Uterus (tissue), 2 donors: ENCODE measurements around the gene CD101.

Experiments used
- POLR2A ChIP-seq, 2 donors: fragments of 450-650 bp; IDR thresholded peaks; one replicate each; pipeline ENCODE4 v1.6.1; 2016; ENCODE audit warnings: antibody characterized with exemption in 2 of 2, mild to moderate bottlenecking in 1 of 2, moderate library complexity in 1 of 2
- TF ChIP-seq, protein P1 (sequence below), 4 experiments: fragments of 200-600 bp in 2 of 4; fragments of 450-650 bp in 2 of 4; sonication (generic) in 2 of 4; IDR thresholded peaks; one replicate each; pipeline ENCODE4 v1.5.1; 2016 to 2019; ENCODE audit warnings: antibody characterized with exemption in 4 of 4, mild to moderate bottlenecking in 2 of 4, moderate library complexity in 1 of 4

DNA sequence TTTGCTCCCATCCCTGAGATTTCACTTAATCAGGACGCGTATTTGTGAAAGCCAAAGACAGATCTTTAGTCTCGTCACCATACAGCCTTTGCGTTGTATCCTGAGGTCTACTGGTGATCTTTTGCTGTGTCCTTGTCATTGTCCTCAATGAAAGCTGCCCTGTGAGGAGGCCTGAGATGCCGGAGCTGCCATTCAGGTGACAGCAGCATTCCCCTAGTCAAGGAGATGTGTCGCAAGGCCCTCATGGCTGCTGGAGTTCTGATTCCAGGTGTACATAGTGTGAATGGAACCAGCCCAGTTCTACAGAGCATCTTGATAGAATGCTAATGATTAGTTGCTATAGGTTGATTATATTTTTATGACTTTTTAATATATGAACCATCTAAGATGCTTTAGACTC lies 82.7 kb downstream of the CD101 start:
- TF ChIP-seq, protein P1, sequence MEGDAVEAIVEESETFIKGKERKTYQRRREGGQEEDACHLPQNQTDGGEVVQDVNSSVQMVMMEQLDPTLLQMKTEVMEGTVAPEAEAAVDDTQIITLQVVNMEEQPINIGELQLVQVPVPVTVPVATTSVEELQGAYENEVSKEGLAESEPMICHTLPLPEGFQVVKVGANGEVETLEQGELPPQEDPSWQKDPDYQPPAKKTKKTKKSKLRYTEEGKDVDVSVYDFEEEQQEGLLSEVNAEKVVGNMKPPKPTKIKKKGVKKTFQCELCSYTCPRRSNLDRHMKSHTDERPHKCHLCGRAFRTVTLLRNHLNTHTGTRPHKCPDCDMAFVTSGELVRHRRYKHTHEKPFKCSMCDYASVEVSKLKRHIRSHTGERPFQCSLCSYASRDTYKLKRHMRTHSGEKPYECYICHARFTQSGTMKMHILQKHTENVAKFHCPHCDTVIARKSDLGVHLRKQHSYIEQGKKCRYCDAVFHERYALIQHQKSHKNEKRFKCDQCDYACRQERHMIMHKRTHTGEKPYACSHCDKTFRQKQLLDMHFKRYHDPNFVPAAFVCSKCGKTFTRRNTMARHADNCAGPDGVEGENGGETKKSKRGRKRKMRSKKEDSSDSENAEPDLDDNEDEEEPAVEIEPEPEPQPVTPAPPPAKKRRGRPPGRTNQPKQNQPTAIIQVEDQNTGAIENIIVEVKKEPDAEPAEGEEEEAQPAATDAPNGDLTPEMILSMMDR (IDR thresholded peaks at IDR 0.05): no peak
- no peak for TF ChIP-seq POLR2A (IDR thresholded peaks at IDR 0.05)
